SKM-1 treated with dmso at 0.1 percent for 144 hours (cell line): Measurements from ENCODE around the gene DVL3.

Experiments
- DNase-seq: peaks from one replicate; lab custom pipeline; 2025; ENCODE audit not compliant: unreplicated experiment; lab: John Stamatoyannopoulos, UW

The DVL3 gene

DNA sequence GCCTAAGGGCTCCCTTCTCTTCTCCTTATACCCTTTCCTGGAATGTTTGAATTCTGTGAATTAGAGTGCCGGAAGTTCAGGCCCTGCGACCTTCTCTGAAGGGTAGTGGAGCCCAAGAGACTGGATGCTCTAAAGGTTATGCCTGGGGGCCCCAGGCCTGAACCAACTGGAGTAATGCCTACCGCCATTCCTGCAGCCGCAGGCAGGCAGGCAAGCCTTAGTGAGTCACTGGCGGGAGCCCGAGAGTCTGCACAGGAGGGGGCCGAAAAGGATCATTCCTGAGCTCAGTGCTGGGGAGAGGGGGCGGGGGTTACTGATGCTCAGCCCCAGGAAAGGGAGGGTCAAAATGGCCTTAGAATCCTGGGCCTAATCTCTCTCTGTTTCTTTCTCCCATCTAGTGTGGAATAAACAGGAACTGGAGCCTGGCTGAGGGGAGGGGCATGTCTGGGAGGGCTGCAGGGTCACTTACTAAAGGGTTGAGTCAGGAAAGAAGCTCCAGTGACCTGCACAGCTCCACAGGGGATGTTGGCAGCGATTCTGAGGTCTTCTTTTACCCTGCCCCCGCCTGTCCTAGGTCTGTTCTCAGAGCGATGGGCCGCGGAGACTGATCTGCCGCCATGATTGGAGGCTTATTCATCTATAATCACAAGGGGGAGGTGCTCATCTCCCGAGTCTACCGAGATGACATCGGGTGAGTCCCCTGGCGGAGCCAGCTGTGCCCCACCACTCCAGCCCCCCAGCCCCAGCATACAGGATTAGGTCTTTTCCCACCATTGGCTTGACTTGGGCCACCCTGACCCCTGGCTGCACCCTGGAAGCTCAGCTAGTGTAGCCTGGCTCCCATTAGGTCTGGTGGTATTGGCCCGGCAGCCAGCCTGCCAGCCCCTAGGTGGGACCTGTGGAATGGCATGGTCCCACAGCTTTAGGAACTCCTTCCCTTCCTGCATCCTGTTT, 21.5 kb downstream of the DVL3 start:
- DNase-seq = no peak

DNA sequence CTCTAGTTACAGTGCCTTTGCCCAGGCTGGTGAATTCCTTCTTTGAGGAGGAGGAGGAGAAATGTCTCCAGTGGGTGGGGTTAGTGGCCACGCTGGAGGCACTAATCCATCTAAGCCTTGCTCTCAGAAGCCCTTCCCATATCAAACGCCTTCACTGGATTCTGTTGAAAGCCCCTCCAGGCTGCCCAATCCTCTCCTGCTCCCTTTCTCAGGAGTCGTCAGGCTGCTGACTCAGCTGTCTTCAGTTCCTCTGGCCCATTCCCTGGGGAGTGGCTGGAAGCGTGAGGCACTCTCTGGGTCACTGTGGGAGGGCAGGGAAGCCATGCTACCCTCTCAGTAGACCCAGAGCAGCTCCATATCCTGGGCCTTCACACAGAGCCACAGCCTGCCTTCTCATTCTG, 22.2 kb downstream of the DVL3 start:
- no peak for DNase-seq

- no peak for DNase-seq
Observed at GRCh38 chr3:184177767-184178306, 22.7 kb downstream of the DVL3 start.

DNA sequence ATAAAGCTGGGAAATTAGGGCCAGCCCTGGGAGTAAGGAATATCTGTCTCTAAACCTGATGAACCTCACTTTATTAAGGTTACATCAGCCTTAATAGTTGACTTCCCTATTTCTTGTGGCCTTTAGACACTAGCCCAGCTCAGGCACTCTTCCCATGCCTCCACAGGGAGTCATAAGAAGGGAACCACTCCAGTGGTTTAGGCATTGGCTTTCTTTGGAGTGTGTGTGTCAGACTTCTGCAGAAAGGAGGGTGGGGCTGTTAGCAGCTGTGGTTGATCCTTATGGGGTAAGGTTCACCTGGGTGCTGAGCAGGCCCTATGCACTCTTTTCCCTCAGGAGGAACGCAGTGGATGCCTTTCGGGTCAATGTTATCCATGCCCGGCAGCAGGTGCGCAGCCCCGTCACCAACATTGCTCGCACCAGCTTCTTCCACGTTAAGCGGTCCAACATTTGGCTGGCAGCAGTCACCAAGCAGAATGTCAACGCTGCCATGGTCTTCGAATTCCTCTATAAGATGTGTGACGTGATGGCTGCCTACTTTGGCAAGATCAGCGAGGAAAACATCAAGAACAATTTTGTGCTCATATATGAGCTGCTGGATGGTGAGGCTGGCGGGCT, 23.5 kb downstream of the DVL3 start:
- no peak for DNase-seq

- no peak for DNase-seq
Observed at GRCh38 chr3:184180165-184180564, 25.0 kb downstream of the DVL3 start.

GRCh38 chr3:184181596-184181995, 26.4 kb downstream of the DVL3 start:
- DNase-seq = no peak

- no peak for DNase-seq
Observed at GRCh38 chr3:184183679-184184078, 28.5 kb downstream of the DVL3 start.

DNA sequence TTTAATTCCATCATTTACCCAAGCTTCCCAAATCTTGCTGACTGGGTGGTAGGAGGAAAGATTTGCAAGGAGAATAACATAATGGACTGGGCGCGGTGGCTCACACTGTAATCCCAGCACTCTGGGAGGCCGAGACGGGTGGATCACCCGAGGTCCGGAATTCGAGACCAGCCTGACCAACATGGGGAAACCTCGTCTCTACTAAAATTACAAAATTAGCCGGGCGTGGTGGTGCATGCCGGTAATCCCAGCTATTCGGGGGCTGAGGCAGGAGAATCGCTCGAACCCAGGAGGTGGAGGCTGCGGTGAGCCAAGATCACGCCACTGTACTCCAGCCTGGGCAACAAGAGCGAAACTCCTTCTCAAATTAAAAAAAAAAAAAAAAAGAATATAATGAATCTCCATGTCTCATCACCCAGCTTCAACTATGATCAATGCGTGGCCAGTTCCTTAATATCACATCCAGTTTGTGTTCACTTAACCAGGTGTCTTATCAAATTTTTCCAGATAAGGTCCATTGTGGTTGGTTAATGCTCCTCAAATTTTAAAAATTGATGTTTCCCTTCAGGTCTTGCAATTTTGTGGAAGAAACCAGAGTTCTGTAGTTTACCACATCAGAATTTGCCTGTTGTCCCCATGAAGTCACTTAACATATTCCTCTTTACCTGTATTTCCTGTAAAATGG, 29.5 kb downstream of the DVL3 start:
- no peak for DNase-seq

DNA sequence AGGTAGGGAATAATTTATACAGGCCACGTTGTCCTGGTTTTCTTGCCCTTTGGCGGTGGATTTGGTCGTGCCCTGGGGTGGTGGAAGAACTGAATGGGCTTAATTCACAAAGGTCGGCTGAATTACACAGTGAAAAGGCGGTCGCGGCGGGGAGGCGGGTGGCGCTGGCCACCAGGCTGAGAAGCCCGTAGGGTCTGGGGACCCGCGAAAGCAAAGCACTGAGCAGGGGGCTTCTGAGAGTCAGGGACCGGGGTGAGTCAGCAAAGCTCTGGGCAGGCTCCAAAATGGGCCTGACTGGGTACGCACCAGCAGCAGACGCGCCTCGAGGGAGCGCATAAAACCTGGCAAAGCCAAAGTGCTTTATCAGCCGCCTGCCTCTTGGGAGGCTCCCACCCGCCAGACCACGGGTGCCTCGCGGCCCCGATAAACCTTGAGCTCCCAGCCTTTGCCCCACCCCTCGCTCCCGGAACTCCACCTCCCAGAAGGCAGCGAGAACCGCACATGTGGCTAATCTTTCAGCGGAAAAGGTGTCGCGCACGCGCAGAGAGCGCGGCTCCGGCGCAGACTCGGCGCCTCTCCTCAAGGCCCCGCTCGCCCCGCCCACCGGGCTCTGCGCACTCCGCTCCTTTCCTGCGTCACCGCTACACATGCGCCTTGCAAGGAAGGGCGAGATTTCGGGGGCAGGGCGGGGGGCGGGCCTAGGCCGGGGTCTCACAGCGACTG, 30.4 kb downstream of the DVL3 start:
- peak; percentile 96 for DNase-seq

GRCh38 chr3:184186184-184186901, 31.2 kb downstream of the DVL3 start, which contains the start of gene ABCF3:
Gene ABCF3, plus strand, starts transcription at chr3:184186199. Its CDS starts 9 bp downstream, at chr3:184186208.
- DNase-seq = no peak

DNA sequence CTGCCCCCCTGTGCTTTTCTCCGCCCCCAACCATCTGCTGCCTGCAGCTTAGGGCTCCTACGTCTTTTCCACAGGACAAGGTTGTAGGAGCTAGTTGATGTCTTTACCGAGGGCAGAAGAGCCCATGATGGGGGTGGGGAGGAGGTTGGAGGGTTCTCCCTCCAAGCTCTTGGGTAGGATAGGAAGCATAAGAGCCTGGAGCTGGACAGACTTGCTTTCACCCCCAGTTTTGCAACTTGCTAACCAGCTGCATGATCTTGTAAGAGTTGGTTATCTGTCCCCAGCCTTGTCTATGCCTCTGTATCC, 31.7 kb downstream of the DVL3 start:
- DNase-seq = no peak

DNA sequence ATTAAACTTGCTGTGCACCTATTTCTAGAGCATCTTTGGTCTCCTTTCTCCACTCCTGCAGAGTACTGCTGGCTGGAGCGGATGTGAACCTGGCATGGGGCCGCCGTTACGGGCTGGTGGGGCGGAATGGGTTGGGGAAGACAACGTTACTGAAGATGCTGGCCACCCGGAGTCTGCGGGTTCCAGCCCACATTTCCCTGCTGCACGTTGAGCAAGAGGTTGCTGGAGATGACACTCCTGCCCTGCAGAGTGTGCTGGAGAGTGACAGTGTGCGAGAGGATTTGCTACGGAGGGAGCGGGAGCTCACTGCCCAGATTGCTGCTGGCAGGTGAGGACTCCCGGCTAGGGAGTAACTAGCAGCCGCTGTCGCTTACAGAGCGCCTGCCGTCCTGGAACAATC, 32.9 kb downstream of the DVL3 start:
- no peak for DNase-seq

DNA sequence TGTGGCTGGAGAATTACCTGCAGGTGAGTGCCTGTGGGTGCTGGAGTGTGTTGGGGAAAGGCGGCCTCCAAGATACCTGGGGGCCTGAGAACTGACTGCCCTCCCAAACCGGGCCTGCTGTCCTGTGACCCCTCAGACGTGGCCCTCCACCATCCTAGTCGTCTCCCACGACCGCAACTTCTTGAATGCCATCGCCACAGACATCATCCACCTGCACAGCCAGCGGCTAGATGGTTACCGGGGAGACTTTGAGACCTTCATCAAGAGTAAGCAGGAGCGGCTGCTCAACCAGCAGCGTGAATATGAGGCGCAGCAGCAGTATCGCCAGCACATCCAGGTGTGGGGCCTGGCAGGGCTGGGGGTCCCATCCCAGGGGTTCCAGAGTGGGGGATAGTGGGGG, 34.2 kb downstream of the DVL3 start:
- DNase-seq = no peak

DNA sequence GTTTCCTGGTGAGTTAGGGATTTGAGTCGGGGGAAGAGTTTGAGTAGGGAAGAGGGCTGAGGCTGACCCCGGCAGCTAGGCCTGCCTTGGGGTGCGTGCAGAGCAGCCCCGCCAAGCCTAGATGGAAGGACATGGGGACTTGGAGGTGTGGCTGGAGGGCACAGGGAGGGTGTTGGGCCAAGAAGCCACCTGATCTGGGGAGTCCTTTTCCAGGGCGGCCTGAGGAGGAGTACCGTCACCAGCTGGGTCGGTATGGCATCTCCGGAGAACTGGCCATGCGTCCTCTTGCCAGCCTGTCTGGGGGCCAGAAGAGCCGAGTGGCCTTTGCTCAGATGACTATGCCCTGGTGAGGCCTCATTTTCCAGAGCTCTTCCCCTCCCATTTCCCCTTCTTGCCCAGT, 37.7 kb downstream of the DVL3 start:
- no peak for DNase-seq

DNA sequence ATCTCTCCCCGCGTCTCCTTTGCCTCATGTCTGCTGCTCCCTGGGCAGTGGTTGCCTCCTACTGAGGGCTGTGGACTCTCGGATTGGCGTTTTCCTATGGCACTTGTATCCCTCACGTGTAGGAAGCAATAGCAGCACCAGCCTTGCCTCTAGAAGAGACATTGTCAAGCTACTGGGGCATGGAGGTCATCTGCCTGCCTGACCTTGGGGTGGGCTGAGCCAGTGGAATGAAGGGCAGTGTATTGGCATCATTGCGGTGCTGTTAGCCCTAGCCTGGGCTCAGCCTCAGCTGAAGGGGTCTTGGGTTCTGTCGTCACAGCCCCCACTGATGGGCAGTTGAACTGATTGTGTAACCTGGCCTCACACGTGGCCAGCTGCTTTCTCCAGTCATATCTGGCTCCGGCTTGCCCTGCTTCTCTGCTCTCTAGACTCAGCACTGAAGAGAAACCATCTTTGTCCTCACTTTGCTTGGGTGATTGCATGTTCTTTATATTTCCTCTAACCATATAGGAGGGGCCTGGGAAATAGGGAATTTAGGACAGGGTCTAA, 38.9 kb downstream of the DVL3 start:
- DNase-seq = no peak

DNA sequence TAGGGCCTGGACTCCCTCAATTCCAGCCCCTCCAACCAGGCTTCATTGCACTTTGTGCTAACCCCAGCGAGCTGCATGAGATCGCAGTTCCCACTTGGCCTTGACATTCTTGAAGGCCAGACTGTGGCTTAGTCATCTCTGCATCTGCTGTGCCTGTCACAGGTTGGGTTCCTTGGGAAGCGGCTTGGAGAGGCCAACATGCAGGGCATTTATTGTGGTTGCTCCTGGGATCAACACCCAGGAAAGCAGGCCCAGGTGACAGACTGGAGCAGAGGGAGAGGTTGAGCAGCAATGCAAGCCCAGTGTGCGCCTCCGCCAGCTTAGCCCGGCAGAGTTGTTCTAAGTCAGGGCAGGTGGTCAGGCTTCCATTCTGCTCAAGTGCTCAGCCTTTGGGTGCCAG, 41.4 kb downstream of the DVL3 start:
- no peak for DNase-seq

- no peak for DNase-seq
Observed at GRCh38 chr3:184198509-184198908, 43.3 kb downstream of the DVL3 start.

DNA sequence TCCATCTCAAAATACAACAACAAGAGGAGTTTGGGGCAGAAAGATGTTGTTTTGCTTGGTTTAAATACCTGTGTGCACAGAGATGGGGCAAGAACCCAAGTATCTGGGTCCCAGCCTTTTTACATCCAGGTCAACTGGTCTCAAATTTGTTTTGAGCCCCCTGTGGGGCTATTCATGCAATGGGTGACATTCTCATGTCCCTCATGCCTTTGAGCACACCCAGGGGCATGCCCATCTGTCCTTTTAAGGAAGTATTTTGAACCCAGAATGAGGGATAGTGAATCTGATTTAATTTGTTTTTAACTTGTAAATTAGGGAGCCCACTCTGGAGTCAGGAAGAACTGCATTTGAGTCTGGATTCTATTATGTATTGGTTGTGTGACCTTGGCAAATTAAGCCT, 45.6 kb downstream of the DVL3 start:
- DNase-seq = no peak

GRCh38 chr3:184203526-184203925, 48.3 kb downstream of the DVL3 start:
- no peak for DNase-seq
